ENCODE results near the gene GPR33. TPM values are rescaled to one million over a fixed set of nuclear protein-coding genes. Genes with fewer than 3 reads are reported as not detected.

The GPR33 gene
- total RNA-seq, result not detected

GRCh38 chr14:31487886-31488285, at the start of gene GPR33:
Gene GPR33, minus strand, starts transcription at chr14:31488039. Its CDS starts 4,074 bp downstream, at chr14:31483965.
- TF ChIP-seq POLR2A (IDR thresholded peaks at IDR 0.05) (no peak), CTCF (IDR thresholded peaks at IDR 0.05 in 4 of 5, conservative IDR thresholded peaks at IDR 0.05 in 1 of 5) (no peak)
- ATAC-seq (no peak), DNase-seq (no peak)
- H3K4me3 ChIP-seq, result no peak within 1 kb of the TSS
- intact Hi-C loops (cut with DNase I; ENCODE audit: low total_unique reads), result no loop called here
- in situ Hi-C loops (cut with MboI; ENCODE audit: low sequenced_read_pairs in 4 of 4), result no loop called here
- H3K4me1 ChIP-seq, result no peaks in the 10 kb centered on the region
- H3K27ac ChIP-seq, result no peak within 1 kb of the TSS
- no peaks in the 10 kb centered on the region for H3K27me3 ChIP-seq
- H3K36me3 ChIP-seq, result no peaks in the 10 kb centered on the region
- H3K9me3 ChIP-seq, result no peaks in the 10 kb centered on the region

DNA sequence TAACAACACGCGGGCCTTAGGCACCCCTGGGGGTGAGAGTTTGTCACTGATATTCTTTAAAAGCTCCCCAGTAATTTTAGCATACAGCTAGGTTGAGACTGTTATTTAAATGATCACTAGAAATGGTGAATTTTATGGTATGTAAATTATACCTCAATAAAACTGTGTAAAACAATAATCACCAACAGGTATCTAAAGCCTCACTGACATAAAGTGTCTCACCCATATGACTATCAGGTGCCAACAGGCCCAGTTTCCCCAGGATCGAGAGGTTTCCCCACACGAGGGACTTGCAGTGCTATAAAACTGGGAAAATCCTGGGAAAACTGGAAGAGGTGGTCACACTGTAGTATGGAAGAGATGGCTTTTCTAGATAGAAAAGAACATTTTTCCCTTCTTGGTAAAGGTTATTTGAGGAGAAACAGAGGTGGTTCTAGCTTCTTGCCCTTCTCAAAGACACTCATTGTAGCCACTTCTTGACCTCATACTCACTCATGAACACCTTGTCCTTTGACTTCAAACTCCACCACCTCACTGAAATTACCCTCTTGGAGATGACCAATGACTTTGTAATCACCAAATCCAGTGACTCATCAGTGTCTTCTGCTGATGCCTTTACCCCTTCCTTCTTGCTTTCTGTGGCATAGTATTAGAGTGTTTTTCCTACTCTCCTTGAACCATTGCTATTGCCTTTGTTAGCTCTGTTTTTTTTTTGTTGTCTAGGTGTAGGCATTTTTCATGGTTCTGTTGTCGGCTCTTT, 48.5 kb upstream of the GPR33 start:
- Histone ChIP-seq H3K4me1 (no peaks in the 10 kb centered on the region), H3K36me3 (no peaks in the 10 kb centered on the region), H3K27ac (no peak overlapping the region), H3K4me3 (no peak overlapping the region), H3K9me3 (no peaks in the 10 kb centered on the region), H3K27me3 (no peaks in the 10 kb centered on the region)
- no peak for TF ChIP-seq CTCF (IDR thresholded peaks at IDR 0.05 in 4 of 5, conservative IDR thresholded peaks at IDR 0.05 in 1 of 5)
- no peak for TF ChIP-seq POLR2A (IDR thresholded peaks at IDR 0.05)
- in situ Hi-C loops (cut with MboI; ENCODE audit: low sequenced_read_pairs in 4 of 4) (no loop called here), intact Hi-C loops (cut with DNase I; ENCODE audit: low total_unique reads) (no loop called here)
- ATAC-seq (no peak), DNase-seq (no peak)

DNA sequence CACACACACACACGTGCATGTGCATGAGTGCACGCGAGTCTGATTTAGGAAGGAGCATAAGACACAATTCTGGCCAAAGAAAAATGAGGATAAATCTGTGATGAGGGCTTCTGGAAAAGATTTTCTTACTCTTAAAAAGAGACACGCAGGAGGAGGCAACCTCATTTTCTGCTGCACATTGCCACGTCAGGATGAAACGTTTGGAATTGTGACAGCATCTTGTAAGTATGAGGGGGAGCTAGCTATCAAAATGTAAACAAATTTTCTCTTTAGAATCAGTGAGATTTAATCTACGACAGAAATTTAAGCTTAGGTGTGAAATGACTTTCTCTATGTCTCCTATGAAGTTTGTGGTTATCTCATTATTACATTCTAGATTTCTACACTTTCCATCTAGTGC, 42.3 kb upstream of the GPR33 start:
- Histone ChIP-seq H3K27me3 (no peaks in the 10 kb centered on the region), H3K4me3 (no peak overlapping the region), H3K9me3 (no peaks in the 10 kb centered on the region), H3K27ac (no peak overlapping the region), H3K4me1 (no peaks in the 10 kb centered on the region), H3K36me3 (no peaks in the 10 kb centered on the region)
- in situ Hi-C loops (cut with MboI; ENCODE audit: low sequenced_read_pairs in 4 of 4), result no loop called here
- TF ChIP-seq CTCF (IDR thresholded peaks at IDR 0.05 in 4 of 5, conservative IDR thresholded peaks at IDR 0.05 in 1 of 5), result no peak
- no peak for TF ChIP-seq POLR2A (IDR thresholded peaks at IDR 0.05)
- no peak for ATAC-seq
- intact Hi-C loops (cut with DNase I; ENCODE audit: low total_unique reads), result no loop called here
- DNase-seq, result no peak

GRCh38 chr14:31529053-31529452, 41.2 kb upstream of the GPR33 start:
- in situ Hi-C loops (cut with MboI; ENCODE audit: low sequenced_read_pairs in 4 of 4) (no loop called here), intact Hi-C loops (cut with DNase I; ENCODE audit: low total_unique reads) (no loop called here)
- TF ChIP-seq CTCF (IDR thresholded peaks at IDR 0.05 in 4 of 5, conservative IDR thresholded peaks at IDR 0.05 in 1 of 5) (no peak), POLR2A (IDR thresholded peaks at IDR 0.05) (no peak)
- ATAC-seq, result no peak
- no peak overlapping the region for H3K4me3 ChIP-seq
- H3K27me3 ChIP-seq, result no peaks in the 10 kb centered on the region
- H3K36me3 ChIP-seq, result no peaks in the 10 kb centered on the region
- no peak for DNase-seq
- no peaks in the 10 kb centered on the region for H3K4me1 ChIP-seq
- H3K27ac ChIP-seq, result no peak overlapping the region
- no peaks in the 10 kb centered on the region for H3K9me3 ChIP-seq

- H3K9me3 ChIP-seq, result no peaks in the 10 kb centered on the region
- intact Hi-C loops (cut with DNase I; ENCODE audit: low total_unique reads) (no loop called here), in situ Hi-C loops (cut with MboI; ENCODE audit: low sequenced_read_pairs in 4 of 4) (no loop called here)
- no peak for ATAC-seq
- H3K4me3 ChIP-seq, result no peak overlapping the region
- H3K4me1 ChIP-seq, result no peaks in the 10 kb centered on the region
- no peaks in the 10 kb centered on the region for H3K36me3 ChIP-seq
- H3K27me3 ChIP-seq, result no peaks in the 10 kb centered on the region
- no peak for TF ChIP-seq CTCF (IDR thresholded peaks at IDR 0.05 in 4 of 5, conservative IDR thresholded peaks at IDR 0.05 in 1 of 5)
- no peak for TF ChIP-seq POLR2A (IDR thresholded peaks at IDR 0.05)
- no peak for DNase-seq
- no peak overlapping the region for H3K27ac ChIP-seq
Observed at GRCh38 chr14:31527546-31527945, 39.7 kb upstream of the GPR33 start.

Measured in gastrocnemius medialis (tissue), 4 donors.